K562 (cell line): ENCODE measurements around the gene DTL. TPM values are rescaled to one million over a fixed set of nuclear protein-coding genes. Genes with fewer than 3 reads are reported as not detected.

ENCODE experiments used
- ATAC-seq: fragments of 200-7000 bp; cut with Tn5 transposase; 3 replicates; pipeline ENCODE4 v1.9.1; 2020; ENCODE audit warnings: moderate library complexity
- BruUV-seq: library from RNA; stranded (reverse); fragments of 400-500 nt; replicated peaks from 2 replicates; lab custom pipeline; 2021; lab: Mats Ljungman, UMichigan
- CTCF ChIA-PET: fragments of 300-600 bp; formaldehyde crosslinking; extraction: SDS; loops from one replicate; lab custom pipeline; 2021; ENCODE audit warnings: low intra/inter-chr PET ratio; lab: Yijun Ruan, JAX
- POLR2A ChIA-PET: fragments of 300-600, 350-650 bp; sonication (Branson Sonifier 250); formaldehyde crosslinking; extraction: SDS; loops from one replicate; lab custom pipeline; 2021; ENCODE audit warnings: antibody characterized with exemption, inconsistent platforms; lab: Yijun Ruan, JAX
- DNase-seq, 4 experiments: peaks; one replicate each; pipeline versions ENCODE4 v3.0.0 to v3.0.0-alpha.2; 2011 to 2018; ENCODE audit warnings: low spot score in 3 of 4, mixed read lengths in 3 of 4; ENCODE audit errors: extremely low read depth in 1 of 4
- FAIRE-seq: peaks from 2 replicates; lab custom pipeline; 2011; peaks lifted over from hg19 to GRCh38; lab: Jason Lieb, UNC
- H2AFZ ChIP-seq: 2 replicates; pipeline ENCODE4 v1.6.0; 2011; ENCODE audit warnings: low read depth, low read length, control low read depth, inconsistent platforms
- H3K27ac ChIP-seq: fragments of 200-600 bp; 3 replicates; pipeline ENCODE4 v1.8.0; 2011; ENCODE audit warnings: low read depth, mild to moderate bottlenecking, control low read depth, inconsistent platforms, low read length, moderate library complexity, mixed read lengths; ENCODE audit errors: extremely low read depth
- H3K27me3 ChIP-seq, 2 experiments: fragments of 300-600 bp in 1 of 2; 2 replicates in 1 of 2; 3 replicates in 1 of 2; pipeline versions ENCODE4 v1.6.0 to v1.8.0; 2011; ENCODE audit warnings: inconsistent platforms in 2 of 2, low read length in 2 of 2, mild to moderate bottlenecking in 1 of 2, mixed read lengths in 1 of 2, moderate library complexity in 1 of 2; ENCODE audit not compliant: control insufficient read depth in 2 of 2, insufficient read depth in 2 of 2
- H3K36me3 ChIP-seq: fragments of 300-600 bp; 3 replicates; pipeline ENCODE4 v1.8.0; 2011; ENCODE audit warnings: mild to moderate bottlenecking, low read length, inconsistent platforms; ENCODE audit not compliant: control insufficient read depth, insufficient read depth
- H3K4me1 ChIP-seq, 2 experiments: fragments of 200-600 bp in 1 of 2; replicated peaks in 1 of 2; 2 replicates in 1 of 2; 3 replicates in 1 of 2; pipeline versions ENCODE4 v1.5.1 to v1.8.0; 2011; ENCODE audit warnings: inconsistent platforms in 2 of 2, low read length in 2 of 2, mild to moderate bottlenecking in 1 of 2, mixed read lengths in 1 of 2, moderate library complexity in 1 of 2; ENCODE audit not compliant: control insufficient read depth in 2 of 2, insufficient read depth in 2 of 2
- H3K4me2 ChIP-seq: 2 replicates; pipeline ENCODE4 v1.6.1; 2011; ENCODE audit warnings: low read length, control low read depth, inconsistent platforms, mixed read lengths; ENCODE audit not compliant: insufficient read depth
- H3K4me3 ChIP-seq: fragments of 200-600 bp; sonication (generic), shearing (Covaris generic); 2 replicates; pipeline ENCODE4 v1.5.1; 2016; ENCODE audit warnings: control low read depth, inconsistent platforms
- H3K79me2 ChIP-seq: fragments of 200-600 bp; 3 replicates; pipeline ENCODE4 v1.8.0; 2011; ENCODE audit warnings: low read length, inconsistent platforms; ENCODE audit not compliant: control insufficient read depth, insufficient read depth
- H3K9ac ChIP-seq, 2 experiments: 2 replicates each; pipeline versions ENCODE4 v1.6.0 to v1.6.1; 2011; ENCODE audit warnings: low read depth in 2 of 2, low read length in 2 of 2, control low read depth in 1 of 2, inconsistent platforms in 1 of 2, mild to moderate bottlenecking in 1 of 2, mixed read lengths in 1 of 2; ENCODE audit not compliant: insufficient read depth in 1 of 2
- H3K9me1 ChIP-seq: one replicate; pipeline ENCODE4 v1.6.0; 2011; ENCODE audit warnings: inconsistent platforms, mild to moderate bottlenecking, low read length, moderate library complexity; ENCODE audit not compliant: control insufficient read depth, insufficient read depth
- H3K9me3 ChIP-seq: replicated peaks from 2 replicates; pipeline ENCODE4 v1.5.1; 2011; ENCODE audit warnings: low read depth, low read length, inconsistent platforms; ENCODE audit not compliant: control insufficient read depth, insufficient read depth
- H4K20me1 ChIP-seq: replicated peaks from 2 replicates; pipeline ENCODE4 v1.6.1; 2011; ENCODE audit warnings: low read length, inconsistent platforms, mixed read lengths; ENCODE audit not compliant: control insufficient read depth, insufficient read depth
- AFF4 ChIP-seq: sonication (generic); formaldehyde crosslinking; IDR thresholded peaks from 2 replicates; pipeline ENCODE4 v1.8.0; 2023; ENCODE audit warnings: mild to moderate bottlenecking, missing genetic modification reagents
- GABPB1 ChIP-seq: sonication (generic); formaldehyde crosslinking; IDR thresholded peaks from 2 replicates; pipeline ENCODE4 v1.8.0; 2022; ENCODE audit warnings: mild to moderate bottlenecking, missing genetic modification reagents
- KLF13 ChIP-seq: fragments of 450-650 bp; IDR thresholded peaks from 2 replicates; pipeline ENCODE4 v1.6.1; 2016; ENCODE audit warnings: missing genetic modification characterization, low read depth, mild to moderate bottlenecking, missing compliant biosample characterization, moderate library complexity, borderline replicate concordance
- MTA1 ChIP-seq: fragments of 450-650 bp; IDR thresholded peaks from 2 replicates; pipeline ENCODE4 v1.6.1; 2017; ENCODE audit warnings: borderline replicate concordance
- RBFOX2 ChIP-seq: fragments of 200-400 bp; formaldehyde crosslinking; IDR thresholded peaks from 2 replicates; pipeline ENCODE4 v1.6.1; 2017; ENCODE audit warnings: low read depth, mild to moderate bottlenecking, low read length, moderate library complexity
- WGBS: fragments of 100-300 bp; shearing (Covaris generic); methylation state at CpG from one replicate; pipeline ENCODE4 v1.1.6; 2016; ENCODE audit warnings: low coverage, mixed read lengths; ENCODE audit not compliant: insufficient coverage; ENCODE audit errors: missing lambda C conversion rate; 5-methylcytosine and 5-hydroxymethylcytosine counted together
- in situ Hi-C: fragments of 300-500 bp; cut with MboI; formaldehyde crosslinking; loops from 4 replicates; pipeline ENCODE4 v1.15.0; 2018; ENCODE audit warnings: inconsistent platforms, mixed read lengths
- intact Hi-C: fragments of 100-400 bp; cut with micrococcal nuclease; formaldehyde crosslinking; loops from 2 replicates; pipeline ENCODE4 v1.14.2; 2022
- polyA plus RNA-seq, 8 experiments: library from polyadenylated mRNA; depleted of rRNA in 4 of 8; stranded (reverse) in 5 of 8; unstranded in 3 of 8; fragments of >200 nt; fragmentation: Nextera tagmentation in 2 of 8; fragmentation: Illumina TruSeq in 1 of 8; extraction: Ambion mirVana in 2 of 8; extraction: Trizol in 1 of 8; gene quantifications; 2 replicates each; pipeline versions ENCODE4 v1.2.1 to v1.2.3, GENCODE V29; 2011 to 2014; ENCODE audit warnings: inconsistent platforms in 1 of 8, missing spikeins in 1 of 8
- total RNA-seq, 7 experiments: library from RNA; depleted of rRNA in 6 of 7; stranded (reverse); fragments of >200 nt in 6 of 7; fragmentation: Illumina TruSeq in 2 of 7; extraction: Trizol in 2 of 7; gene quantifications; 2 replicates each; pipeline versions ENCODE4 v1.2.1 to v1.2.3, GENCODE V29; 2011 to 2021; ENCODE audit warnings: low replicate concordance in 1 of 7
- TF ChIP-seq, protein P1 (sequence below): sonication (generic); formaldehyde crosslinking; IDR thresholded peaks from 2 replicates; pipeline ENCODE4 v1.8.1; 2023; ENCODE audit warnings: mild to moderate bottlenecking, missing genetic modification reagents
- TF ChIP-seq, protein P2 (sequence below): sonication (generic); formaldehyde crosslinking; IDR thresholded peaks from 2 replicates; pipeline ENCODE4 v1.8.0; 2022; ENCODE audit warnings: mild to moderate bottlenecking, missing genetic modification reagents

DTL gene
- total and polyA plus RNA-seq, 9 of the 15 experiments (the other 6 are each of a cell fraction or from before 2014, with no cell fraction given), result 38.3 to 81.0 (median 63.2) TPM

DNA sequence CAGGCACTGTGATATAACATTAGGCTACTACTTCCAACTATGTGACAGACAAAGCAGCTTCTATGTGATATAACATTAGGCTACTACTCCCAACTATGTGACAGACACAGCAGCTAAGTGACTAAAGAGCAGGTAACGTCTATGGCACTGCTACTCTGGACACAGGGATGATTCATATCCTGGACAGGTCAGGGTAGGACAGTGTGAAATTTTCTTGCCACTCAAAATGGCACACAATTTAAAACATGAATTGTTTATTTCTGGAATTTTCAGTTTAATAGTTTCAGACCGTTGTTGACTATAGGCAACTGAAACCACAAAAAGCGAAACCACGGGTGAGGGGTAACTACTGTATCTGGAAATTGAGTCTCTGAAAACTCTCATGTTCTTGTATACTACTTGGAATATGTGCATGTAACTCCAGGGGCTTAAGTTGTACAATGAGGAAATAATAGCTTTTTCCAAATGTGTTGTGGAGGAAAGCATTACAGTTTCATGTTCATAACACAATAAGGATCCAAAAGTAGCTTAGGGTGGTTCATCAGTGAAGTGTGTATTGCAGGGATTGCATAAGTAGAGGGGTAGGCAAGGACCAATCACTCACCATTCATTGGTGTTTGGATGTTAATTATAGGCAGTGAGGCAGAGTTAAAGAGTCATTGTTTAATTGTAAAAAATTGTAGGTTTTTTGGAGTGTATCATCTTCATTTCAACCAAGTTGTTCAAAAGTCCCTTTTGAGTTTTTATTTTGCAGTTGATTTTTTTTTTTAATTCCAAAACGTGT, 5.3 kb downstream of the DTL start:
- H3K27me3 ChIP-seq, result no peaks in the 10 kb centered on the region
- H4K20me1 ChIP-seq, result peaks cover 7% of the 10 kb centered on the region
- peaks cover 0 to 10% of the 10 kb centered on the region in 2 experiments; a peak in 2 of 5 replicates for H3K4me1 ChIP-seq
- no peak overlapping the region for H2AFZ ChIP-seq
- BruUV-seq, result no TSS peak
- H3K9me3 ChIP-seq, result peaks cover 9% of the 10 kb centered on the region; the same call in 1 of the 2 replicates
- ChIA-PET CTCF (no interaction called here), POLR2A (interaction anchor here (0.5 to 1.3 kb wide), 5 partner anchors 9 to 356 kb away, joined by 3 to 5 read pairs (median 3); no protein-coding TSS in a partner anchor)
- no peak overlapping the region for H3K27ac ChIP-seq
- ATAC-seq (no peak), DNase-seq (no peak), FAIRE-seq (no peak)
- peaks cover 97% of the 10 kb centered on the region for H3K79me2 ChIP-seq
- H3K9me1 ChIP-seq, result no peaks in the 10 kb centered on the region
- 0 out of 2 replicates have a peak, but pooled peaks have one; percentile 26 for TF ChIP-seq RBFOX2
- TF ChIP-seq, protein P1, sequence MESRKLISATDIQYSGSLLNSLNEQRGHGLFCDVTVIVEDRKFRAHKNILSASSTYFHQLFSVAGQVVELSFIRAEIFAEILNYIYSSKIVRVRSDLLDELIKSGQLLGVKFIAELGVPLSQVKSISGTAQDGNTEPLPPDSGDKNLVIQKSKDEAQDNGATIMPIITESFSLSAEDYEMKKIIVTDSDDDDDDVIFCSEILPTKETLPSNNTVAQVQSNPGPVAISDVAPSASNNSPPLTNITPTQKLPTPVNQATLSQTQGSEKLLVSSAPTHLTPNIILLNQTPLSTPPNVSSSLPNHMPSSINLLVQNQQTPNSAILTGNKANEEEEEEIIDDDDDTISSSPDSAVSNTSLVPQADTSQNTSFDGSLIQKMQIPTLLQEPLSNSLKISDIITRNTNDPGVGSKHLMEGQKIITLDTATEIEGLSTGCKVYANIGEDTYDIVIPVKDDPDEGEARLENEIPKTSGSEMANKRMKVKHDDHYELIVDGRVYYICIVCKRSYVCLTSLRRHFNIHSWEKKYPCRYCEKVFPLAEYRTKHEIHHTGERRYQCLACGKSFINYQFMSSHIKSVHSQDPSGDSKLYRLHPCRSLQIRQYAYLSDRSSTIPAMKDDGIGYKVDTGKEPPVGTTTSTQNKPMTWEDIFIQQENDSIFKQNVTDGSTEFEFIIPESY (CRISPR knock-in tag), result no peak
- no peak for TF ChIP-seq KLF13 (tag)
- no peak for TF ChIP-seq MTA1
- 0 out of 2 replicates have a peak, but pooled peaks have one; percentile 33 for TF ChIP-seq AFF4 (CRISPR knock-in tag)
- TF ChIP-seq GABPB1, result peak; percentile 24; the same call in 1 of the 2 replicates
- TF ChIP-seq, protein P2, sequence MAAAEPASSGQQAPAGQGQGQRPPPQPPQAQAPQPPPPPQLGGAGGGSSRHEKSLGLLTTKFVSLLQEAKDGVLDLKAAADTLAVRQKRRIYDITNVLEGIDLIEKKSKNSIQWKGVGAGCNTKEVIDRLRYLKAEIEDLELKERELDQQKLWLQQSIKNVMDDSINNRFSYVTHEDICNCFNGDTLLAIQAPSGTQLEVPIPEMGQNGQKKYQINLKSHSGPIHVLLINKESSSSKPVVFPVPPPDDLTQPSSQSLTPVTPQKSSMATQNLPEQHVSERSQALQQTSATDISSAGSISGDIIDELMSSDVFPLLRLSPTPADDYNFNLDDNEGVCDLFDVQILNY (CRISPR knock-in tag), result peak; percentile 74; the same call in 1 of the 2 replicates
- no peak overlapping the region for H3K9ac ChIP-seq
- in situ Hi-C loops, result loop anchor here (25.0 kb wide), 1 partner anchor 354 kb away; the partner anchor contains the start of gene NEK2
- 96% methylated on average over 5 of the region's 5 CpGs for WGBS
- intact Hi-C loops, result no loop called here
- H3K4me3 ChIP-seq, result no peak overlapping the region
- H3K36me3 ChIP-seq, result peaks cover 83% of the 10 kb centered on the region
- H3K4me2 ChIP-seq, result no peak overlapping the region
